Neural cell (in vitro differentiated cells): Measurements from ENCODE around the gene MED27. TPM values are rescaled to one million over a fixed set of nuclear protein-coding genes. Genes with fewer than 3 reads are reported as not detected.

ENCODE experiments used
- H2AFZ ChIP-seq: fragments of 200-600, 300-800 bp; sonication (generic), shearing (Covaris generic); 2 replicates; pipeline ENCODE4 v1.6.0; 2014; ENCODE audit warnings: low read depth, mild to moderate bottlenecking, antibody characterized with exemption, low read length, moderate library complexity
- H3F3A ChIP-seq: fragments of 200-600 bp; shearing (Covaris generic); 2 replicates; pipeline ENCODE4 v1.6.1; 2016; ENCODE audit warnings: mild to moderate bottlenecking, moderate library complexity, mixed read lengths, antibody characterized with exemption, low read length; ENCODE audit not compliant: insufficient read depth, poor library complexity, severe bottlenecking
- H3K27ac ChIP-seq: fragments of 200-600, 300-800 bp; sonication (generic), shearing (Covaris generic); 2 replicates; pipeline ENCODE4 v1.5.1; 2014; ENCODE audit warnings: mild to moderate bottlenecking, low read length, moderate library complexity
- H3K27me3 ChIP-seq: fragments of 300-800, 200-600 bp; sonication (generic), shearing (Covaris generic); 2 replicates; pipeline ENCODE4 v1.6.0; 2014; ENCODE audit warnings: mild to moderate bottlenecking, low read depth, low read length, moderate library complexity; ENCODE audit not compliant: insufficient read depth
- H3K36me3 ChIP-seq: fragments of 300-800, 200-600 bp; sonication (generic), shearing (Covaris generic); 2 replicates; pipeline ENCODE4 v1.5.1; 2014; ENCODE audit warnings: mild to moderate bottlenecking, antibody characterized with exemption, low read length, moderate library complexity; ENCODE audit not compliant: insufficient read depth
- H3K4me2 ChIP-seq: fragments of 300-800, 200-600 bp; sonication (generic), shearing (Covaris generic); 2 replicates; pipeline ENCODE4 v1.6.0; 2014; ENCODE audit warnings: mild to moderate bottlenecking, low read length
- H3K4me3 ChIP-seq: fragments of 300-800, 200-600 bp; sonication (generic), shearing (Covaris generic); 2 replicates; pipeline ENCODE4 v1.5.1; 2014; ENCODE audit warnings: mild to moderate bottlenecking, low read length, moderate library complexity
- H3K79me2 ChIP-seq: fragments of 200-600 bp; shearing (Covaris generic); replicated peaks from 2 replicates; pipeline ENCODE4 v1.6.0; 2014; ENCODE audit warnings: mild to moderate bottlenecking, low read length, moderate library complexity; ENCODE audit not compliant: insufficient read depth
- H3K9ac ChIP-seq: fragments of 300-800, 200-600 bp; sonication (generic), shearing (Covaris generic); 2 replicates; pipeline ENCODE4 v1.6.1; 2016; ENCODE audit warnings: mild to moderate bottlenecking, low read length, mixed read lengths
- H3K9me2 ChIP-seq: fragments of 200-600 bp; shearing (Covaris generic); 2 replicates; pipeline ENCODE4 v1.6.1; 2016; ENCODE audit warnings: mild to moderate bottlenecking, low read length, mixed read lengths; ENCODE audit not compliant: insufficient read depth
- H3K9me3 ChIP-seq: fragments of 200-600, 300-800 bp; sonication (generic), shearing (Covaris generic); 2 replicates; pipeline ENCODE4 v1.6.1; 2016; ENCODE audit warnings: mild to moderate bottlenecking, mixed run types, low read length, moderate library complexity, mixed read lengths
- H4K20me1 ChIP-seq: fragments of 200-600 bp; shearing (Covaris generic); 2 replicates; pipeline ENCODE4 v1.6.1; 2016; ENCODE audit warnings: mild to moderate bottlenecking, mixed run types; ENCODE audit not compliant: insufficient read depth
- EP300 ChIP-seq: fragments of 450-650 bp; conservative IDR thresholded peaks from 2 replicates; pipeline ENCODE4 v1.6.1; 2014; ENCODE audit warnings: antibody characterized with exemption, mild to moderate bottlenecking, moderate library complexity; ENCODE audit not compliant: poor library complexity, severe bottlenecking
- MXI1 ChIP-seq: fragments of 450-650 bp; conservative IDR thresholded peaks from 2 replicates; pipeline ENCODE4 v1.6.1; 2014; ENCODE audit warnings: antibody characterized with exemption, mild to moderate bottlenecking; ENCODE audit not compliant: poor library complexity, severe bottlenecking
- POLR2AphosphoS5 ChIP-seq: IDR thresholded peaks from 2 replicates; pipeline ENCODE4 v1.6.1; 2012
- RAD21 ChIP-seq: fragments of 450-650 bp; conservative IDR thresholded peaks from 2 replicates; pipeline ENCODE4 v1.6.1; 2014; ENCODE audit warnings: antibody characterized with exemption, mild to moderate bottlenecking, moderate library complexity
- REST ChIP-seq: IDR thresholded peaks from 2 replicates; pipeline ENCODE4 v1.6.1; 2012; ENCODE audit warnings: borderline replicate concordance
- SMC3 ChIP-seq: fragments of 450-650 bp; conservative IDR thresholded peaks from 2 replicates; pipeline ENCODE4 v1.6.1; 2014; ENCODE audit warnings: antibody characterized with exemption, mild to moderate bottlenecking, moderate library complexity; ENCODE audit not compliant: poor library complexity
- TAF1 ChIP-seq: IDR thresholded peaks from 2 replicates; pipeline ENCODE4 v1.6.1; 2012; ENCODE audit warnings: low read depth
- polyA plus RNA-seq: library from polyadenylated mRNA; depleted of rRNA; stranded (reverse); fragments of >200 nt; gene quantifications from 2 replicates; pipeline ENCODE4 v1.2.3, GENCODE V29; 2014

Gene MED27
- polyA plus RNA-seq, 1 donor from 2014 or later = 7.5 TPM

GRCh38 chr9:131873891-131874440 is 205.7 kb downstream of the MED27 start:
- Histone ChIP-seq H3K36me3 (no peaks in the 10 kb centered on the region), H3K9me2 (no peaks in the 10 kb centered on the region), H3K9ac (no peak overlapping the region), H3K4me3 (no peak overlapping the region), H3K79me2 (no peaks in the 10 kb centered on the region), H3K27me3 (no peaks in the 10 kb centered on the region), H4K20me1 (no peaks in the 10 kb centered on the region), H2AFZ (no peak overlapping the region), H3K4me2 (no peak overlapping the region), H3K27ac (no peak overlapping the region), H3K9me3 (no peaks in the 10 kb centered on the region), H3F3A (no peaks in the 10 kb centered on the region)
- TF ChIP-seq REST (no peak), EP300 (no peak), MXI1 (no peak)

- Histone ChIP-seq H3K27me3 (no peaks in the 10 kb centered on the region), H3K79me2 (no peaks in the 10 kb centered on the region), H3K4me3 (no peak overlapping the region), H3K9me3 (no peaks in the 10 kb centered on the region), H3K9ac (no peak overlapping the region), H2AFZ (no peak overlapping the region), H3F3A (no peaks in the 10 kb centered on the region), H3K36me3 (no peaks in the 10 kb centered on the region), H3K4me2 (no peak overlapping the region), H3K27ac (no peak overlapping the region), H4K20me1 (no peaks in the 10 kb centered on the region), H3K9me2 (no peaks in the 10 kb centered on the region)
- TF ChIP-seq SMC3 (no peak), REST (no peak), RAD21 (no peak), MXI1 (no peak), POLR2AphosphoS5 (no peak), TAF1 (no peak), EP300 (no peak)
Observed at GRCh38 chr9:131873335-131873734, 206.3 kb downstream of the MED27 start.
